Panc1 (cell line): ENCODE data around the gene MAGEA10. TPM values are rescaled to one million over a fixed set of nuclear protein-coding genes. Genes with fewer than 3 reads are reported as not detected.

ENCODE experiments used
- ATAC-seq: fragments of 200-7000 bp; cut with Tn5 transposase; 2 replicates; pipeline ENCODE4 v1.9.1; 2020; ENCODE audit warnings: mild to moderate bottlenecking, moderate library complexity
- BruUV-seq: library from RNA; stranded (reverse); fragments of 400-500 nt; replicated peaks from 2 replicates; lab custom pipeline; 2021; lab: Mats Ljungman, UMichigan
- CTCF ChIA-PET: fragments of 300-600 bp; sonication (Branson Sonifier 250); formaldehyde crosslinking; loops from one replicate; lab custom pipeline; 2022; ENCODE audit warnings: antibody characterized with exemption; lab: Charles Lee
- POLR2A ChIA-PET: fragments of 300-600 bp; sonication (Branson Sonifier 250); formaldehyde crosslinking; loops from one replicate; lab custom pipeline; 2022; ENCODE audit warnings: antibody characterized with exemption; lab: Charles Lee
- DNase-seq: peaks from one replicate; pipeline ENCODE4 v3.0.0-alpha.2; 2010; ENCODE audit warnings: low read depth, low spot score
- H3K27ac ChIP-seq: 2 replicates; pipeline ENCODE4 v1.5.1; 2011; ENCODE audit warnings: mild to moderate bottlenecking, low read length, inconsistent platforms
- H3K27me3 ChIP-seq: fragments of 200-500 bp; sonication (Bioruptor generic); 2 replicates; pipeline ENCODE4 v1.6.0; 2014; ENCODE audit warnings: low read length, inconsistent platforms; ENCODE audit not compliant: control insufficient read depth, insufficient read depth
- H3K36me3 ChIP-seq: fragments of 200-500 bp; sonication (Bioruptor generic); 2 replicates; pipeline ENCODE4 v1.5.1; 2014; ENCODE audit warnings: inconsistent platforms, mild to moderate bottlenecking, low read length, moderate library complexity; ENCODE audit not compliant: control insufficient read depth, insufficient read depth
- H3K4me1 ChIP-seq: 2 replicates; pipeline ENCODE4 v1.5.1; 2011; ENCODE audit warnings: inconsistent platforms, mild to moderate bottlenecking, low read length, moderate library complexity; ENCODE audit not compliant: control insufficient read depth, insufficient read depth
- H3K4me3 ChIP-seq, 2 experiments: 2 replicates each; pipeline ENCODE4 v1.5.1; 2011 to 2012; ENCODE audit warnings: low read depth in 2 of 2, low read length in 2 of 2, mild to moderate bottlenecking in 2 of 2, inconsistent platforms in 1 of 2, moderate library complexity in 1 of 2
- H3K9me3 ChIP-seq: fragments of 200-500 bp; sonication (Bioruptor generic); 2 replicates; pipeline ENCODE4 v1.5.1; 2014; ENCODE audit warnings: low read depth, mild to moderate bottlenecking, inconsistent platforms, low read length, moderate library complexity; ENCODE audit not compliant: control insufficient read depth, insufficient read depth
- POLR2AphosphoS5 ChIP-seq: IDR thresholded peaks from 2 replicates; pipeline ENCODE4 v1.6.1; 2012; ENCODE audit warnings: mild to moderate bottlenecking, low read depth, low read length, moderate library complexity
- SIN3A ChIP-seq: IDR thresholded peaks from 2 replicates; pipeline ENCODE4 v1.6.1; 2012; ENCODE audit warnings: low read depth, mild to moderate bottlenecking, low read length, moderate library complexity, borderline replicate concordance; ENCODE audit not compliant: insufficient read depth
- TCF7L2 ChIP-seq: IDR thresholded peaks from 2 replicates; pipeline ENCODE4 v1.6.1; 2011; ENCODE audit warnings: mild to moderate bottlenecking, low read depth, low read length, inconsistent platforms
- in situ Hi-C: cut with HindIII; loops from 2 replicates; pipeline ENCODE4 v1.10.0; 2016; ENCODE audit warnings: low sequenced_read_pairs, low pct_unique_long_range_greater_than_20kb
- intact Hi-C: fragments of 100-400 bp; cut with micrococcal nuclease; formaldehyde crosslinking; loops from one replicate; pipeline ENCODE4 v1.10.0; 2022; ENCODE audit not compliant: unreplicated experiment
- total RNA-seq: library from RNA; stranded (reverse); gene quantifications from one replicate; pipeline ENCODE4 v1.2.1, GENCODE V29; 2021; ENCODE audit not compliant: unreplicated experiment
- TF ChIP-seq, protein P1 (sequence below): fragments of 450-650 bp; IDR thresholded peaks from 2 replicates; pipeline ENCODE4 v1.5.1; 2017; ENCODE audit warnings: mild to moderate bottlenecking
- TF ChIP-seq, protein P2 (sequence below), 2 experiments: IDR thresholded peaks; 2 replicates each; pipeline ENCODE4 v1.6.1; 2011 to 2012; ENCODE audit warnings: low read depth in 2 of 2, control low read depth in 1 of 2, low read length in 1 of 2, mild to moderate bottlenecking in 1 of 2, moderate library complexity in 1 of 2; ENCODE audit not compliant: insufficient read depth in 1 of 2

MAGEA10 gene
- total RNA-seq, 1 experiment from 2014 or later = not detected

DNA sequence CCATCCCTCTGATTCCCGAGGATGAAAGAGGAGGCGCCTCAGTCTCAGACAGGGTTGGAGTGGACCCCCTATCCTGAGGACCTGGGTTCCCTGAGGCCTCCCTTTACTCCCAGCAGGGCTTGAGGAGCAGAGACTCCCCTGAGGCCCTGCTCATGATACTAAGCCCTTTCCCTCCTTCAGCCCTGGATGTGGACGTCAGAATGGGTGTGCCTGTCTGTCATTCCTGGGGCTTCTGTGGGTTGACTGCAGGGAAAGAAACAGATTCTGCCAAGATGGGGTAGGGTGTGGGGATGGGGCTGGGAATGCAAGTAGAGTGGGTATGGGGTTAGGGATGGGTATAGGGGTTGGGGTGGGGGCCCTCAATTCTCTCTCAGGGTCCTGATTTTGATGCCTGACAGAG lies 21.1 kb downstream of the MAGEA10 start:
- ChIA-PET CTCF (no interaction called here), POLR2A (no interaction called here)
- in situ Hi-C loops = no loop called here
- Histone ChIP-seq H3K27ac (no peak overlapping the region), H3K27me3 (no peaks in the 10 kb centered on the region), H3K36me3 (no peaks in the 10 kb centered on the region), H3K4me1 (no peaks in the 10 kb centered on the region), H3K4me3 (no peak overlapping the region), H3K9me3 (no peaks in the 10 kb centered on the region)
- intact Hi-C loops = no loop called here
- DNase-seq = no peak
- TF ChIP-seq POLR2AphosphoS5 (no peak), TCF7L2 (no peak), SIN3A (no peak)
- TF ChIP-seq, protein P1, sequence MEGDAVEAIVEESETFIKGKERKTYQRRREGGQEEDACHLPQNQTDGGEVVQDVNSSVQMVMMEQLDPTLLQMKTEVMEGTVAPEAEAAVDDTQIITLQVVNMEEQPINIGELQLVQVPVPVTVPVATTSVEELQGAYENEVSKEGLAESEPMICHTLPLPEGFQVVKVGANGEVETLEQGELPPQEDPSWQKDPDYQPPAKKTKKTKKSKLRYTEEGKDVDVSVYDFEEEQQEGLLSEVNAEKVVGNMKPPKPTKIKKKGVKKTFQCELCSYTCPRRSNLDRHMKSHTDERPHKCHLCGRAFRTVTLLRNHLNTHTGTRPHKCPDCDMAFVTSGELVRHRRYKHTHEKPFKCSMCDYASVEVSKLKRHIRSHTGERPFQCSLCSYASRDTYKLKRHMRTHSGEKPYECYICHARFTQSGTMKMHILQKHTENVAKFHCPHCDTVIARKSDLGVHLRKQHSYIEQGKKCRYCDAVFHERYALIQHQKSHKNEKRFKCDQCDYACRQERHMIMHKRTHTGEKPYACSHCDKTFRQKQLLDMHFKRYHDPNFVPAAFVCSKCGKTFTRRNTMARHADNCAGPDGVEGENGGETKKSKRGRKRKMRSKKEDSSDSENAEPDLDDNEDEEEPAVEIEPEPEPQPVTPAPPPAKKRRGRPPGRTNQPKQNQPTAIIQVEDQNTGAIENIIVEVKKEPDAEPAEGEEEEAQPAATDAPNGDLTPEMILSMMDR = no peak
- TF ChIP-seq, protein P2, sequence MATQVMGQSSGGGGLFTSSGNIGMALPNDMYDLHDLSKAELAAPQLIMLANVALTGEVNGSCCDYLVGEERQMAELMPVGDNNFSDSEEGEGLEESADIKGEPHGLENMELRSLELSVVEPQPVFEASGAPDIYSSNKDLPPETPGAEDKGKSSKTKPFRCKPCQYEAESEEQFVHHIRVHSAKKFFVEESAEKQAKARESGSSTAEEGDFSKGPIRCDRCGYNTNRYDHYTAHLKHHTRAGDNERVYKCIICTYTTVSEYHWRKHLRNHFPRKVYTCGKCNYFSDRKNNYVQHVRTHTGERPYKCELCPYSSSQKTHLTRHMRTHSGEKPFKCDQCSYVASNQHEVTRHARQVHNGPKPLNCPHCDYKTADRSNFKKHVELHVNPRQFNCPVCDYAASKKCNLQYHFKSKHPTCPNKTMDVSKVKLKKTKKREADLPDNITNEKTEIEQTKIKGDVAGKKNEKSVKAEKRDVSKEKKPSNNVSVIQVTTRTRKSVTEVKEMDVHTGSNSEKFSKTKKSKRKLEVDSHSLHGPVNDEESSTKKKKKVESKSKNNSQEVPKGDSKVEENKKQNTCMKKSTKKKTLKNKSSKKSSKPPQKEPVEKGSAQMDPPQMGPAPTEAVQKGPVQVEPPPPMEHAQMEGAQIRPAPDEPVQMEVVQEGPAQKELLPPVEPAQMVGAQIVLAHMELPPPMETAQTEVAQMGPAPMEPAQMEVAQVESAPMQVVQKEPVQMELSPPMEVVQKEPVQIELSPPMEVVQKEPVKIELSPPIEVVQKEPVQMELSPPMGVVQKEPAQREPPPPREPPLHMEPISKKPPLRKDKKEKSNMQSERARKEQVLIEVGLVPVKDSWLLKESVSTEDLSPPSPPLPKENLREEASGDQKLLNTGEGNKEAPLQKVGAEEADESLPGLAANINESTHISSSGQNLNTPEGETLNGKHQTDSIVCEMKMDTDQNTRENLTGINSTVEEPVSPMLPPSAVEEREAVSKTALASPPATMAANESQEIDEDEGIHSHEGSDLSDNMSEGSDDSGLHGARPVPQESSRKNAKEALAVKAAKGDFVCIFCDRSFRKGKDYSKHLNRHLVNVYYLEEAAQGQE (IDR thresholded peaks at IDR 0.05; ENCODE audit: insufficient read depth in 1 of 2, low read depth in 2 of 2, low read length in 1 of 2) = no peak
- no TSS peak for BruUV-seq
- ATAC-seq = no peak

DNA sequence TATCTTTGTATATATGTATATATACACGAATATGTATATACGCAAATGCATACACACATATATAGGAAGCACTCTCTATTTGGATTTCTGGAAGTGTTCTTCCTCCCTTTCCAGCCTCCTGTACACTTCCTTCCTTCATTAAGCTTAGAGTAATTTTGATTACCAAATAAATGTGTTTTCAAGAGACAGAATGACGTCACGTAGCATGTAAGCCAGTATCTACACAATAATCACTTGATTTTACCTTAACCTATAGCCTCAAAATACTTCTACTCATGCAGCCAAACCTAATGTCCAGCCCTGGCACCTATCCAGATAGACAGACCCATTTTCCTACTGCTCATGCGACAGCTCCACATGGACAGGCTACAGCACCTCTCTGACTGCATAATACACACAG lies 29.9 kb downstream of the MAGEA10 start:
- Histone ChIP-seq H3K36me3 (no peaks in the 10 kb centered on the region), H3K9me3 (no peaks in the 10 kb centered on the region), H3K27ac (no peak overlapping the region), H3K27me3 (no peaks in the 10 kb centered on the region), H3K4me3 (no peak overlapping the region), H3K4me1 (no peaks in the 10 kb centered on the region)
- ChIA-PET POLR2A (no interaction called here), CTCF (no interaction called here)
- no peak for TF ChIP-seq TCF7L2
- TF ChIP-seq, protein P2 (IDR thresholded peaks at IDR 0.05; ENCODE audit: insufficient read depth in 1 of 2, low read depth in 2 of 2, low read length in 1 of 2) = no peak
- no peak for TF ChIP-seq POLR2AphosphoS5
- no peak for TF ChIP-seq SIN3A
- TF ChIP-seq, protein P1 = no peak
- intact Hi-C loops (no loop called here), in situ Hi-C loops (no loop called here)
- BruUV-seq = no TSS peak
- DNase-seq (no peak), ATAC-seq (no peak)
